ENCODE results near the gene HSDL1.

DNA sequence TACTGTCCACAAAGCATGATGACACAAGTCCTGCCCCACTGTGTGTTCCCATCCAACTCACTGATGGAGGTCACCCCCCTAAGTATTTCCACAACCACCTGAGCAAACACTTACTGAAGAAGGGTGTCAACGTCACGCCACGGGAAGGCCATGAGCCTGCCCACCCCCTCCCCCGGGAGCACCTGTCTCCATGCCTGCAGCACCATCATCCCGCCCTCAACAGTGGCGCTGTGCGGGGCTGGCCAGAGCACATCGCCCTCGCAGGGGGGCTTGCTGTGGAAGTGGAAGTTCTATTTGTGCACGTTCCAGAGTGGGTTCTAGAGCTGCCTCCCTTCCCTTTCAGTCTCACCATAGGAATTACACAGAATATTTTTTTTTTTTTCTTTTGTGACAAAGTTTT, 24.0 kb downstream of the HSDL1 start:
- TF ChIP-seq CTCF (IDR thresholded peaks at IDR 0.05), result no peak
- TF ChIP-seq POLR2AphosphoS5 (IDR thresholded peaks at IDR 0.05), result no peak
- TF ChIP-seq POLR2A (IDR thresholded peaks at IDR 0.05), result no peak
